WERI-Rb-1 (cell line): Measurements from ENCODE around the gene RAD51B.

Source experiments
- DNase-seq: peaks from one replicate; pipeline ENCODE4 v3.0.0-alpha.2; 2020
- H3K27ac ChIP-seq: fragments of 250-450 bp; sonication (Bioruptor Pico); 2 replicates; pipeline ENCODE4 v1.5.1; 2020; ENCODE audit warnings: mild to moderate bottlenecking, moderate library complexity
- H3K27me3 ChIP-seq: fragments of 250-450 bp; sonication (Bioruptor Pico); 2 replicates; pipeline ENCODE4 v1.5.1; 2021; ENCODE audit warnings: mild to moderate bottlenecking, low read depth, moderate library complexity; ENCODE audit not compliant: insufficient read depth, severe bottlenecking
- H3K36me3 ChIP-seq: fragments of 250-450 bp; sonication (Bioruptor Pico); 2 replicates; pipeline ENCODE4 v1.5.1; 2020; ENCODE audit warnings: mild to moderate bottlenecking, moderate library complexity
- H3K4me3 ChIP-seq: 2 replicates; pipeline ENCODE4 v1.5.1; 2011; ENCODE audit warnings: low read depth, mild to moderate bottlenecking, control low read depth, low read length
- H3K9me3 ChIP-seq: fragments of 250-450 bp; sonication (Bioruptor Pico); 2 replicates; pipeline ENCODE4 v1.5.1; 2021; ENCODE audit warnings: mild to moderate bottlenecking, moderate library complexity; ENCODE audit not compliant: severe bottlenecking
- CTCF ChIP-seq: IDR thresholded peaks from 2 replicates; pipeline ENCODE4 v1.5.1; 2011; ENCODE audit warnings: low read depth, mild to moderate bottlenecking, control low read depth, inconsistent platforms, low read length

RAD51B gene

GRCh38 chr14:68627050-68627867 is 807.7 kb downstream of the RAD51B start:
- no peak overlapping the region for H3K27ac ChIP-seq
- no peak overlapping the region for H3K4me3 ChIP-seq
- TF ChIP-seq CTCF = no peak
- DNase-seq = no peak
- H3K9me3 ChIP-seq = no peaks in the 10 kb centered on the region
- no peaks in the 10 kb centered on the region for H3K27me3 ChIP-seq
- H3K36me3 ChIP-seq = no peaks in the 10 kb centered on the region

- no peak for DNase-seq
- Histone ChIP-seq H3K36me3 (no peaks in the 10 kb centered on the region), H3K4me3 (no peak overlapping the region), H3K27me3 (no peaks in the 10 kb centered on the region), H3K27ac (no peak overlapping the region), H3K9me3 (no peaks in the 10 kb centered on the region)
- TF ChIP-seq CTCF = no peak
Measured at GRCh38 chr14:68627868-68628604, 808.5 kb downstream of the RAD51B start.

GRCh38 chr14:68628605-68629310 is 809.2 kb downstream of the RAD51B start:
- H3K36me3 ChIP-seq = no peaks in the 10 kb centered on the region
- H3K4me3 ChIP-seq = no peak overlapping the region
- no peak overlapping the region for H3K27ac ChIP-seq
- H3K9me3 ChIP-seq = no peaks in the 10 kb centered on the region
- H3K27me3 ChIP-seq = no peaks in the 10 kb centered on the region
- DNase-seq = no peak
- TF ChIP-seq CTCF = no peak

GRCh38 chr14:68630081-68630571 is 810.5 kb downstream of the RAD51B start:
- H3K27me3 ChIP-seq = no peaks in the 10 kb centered on the region
- no peak for DNase-seq
- no peak overlapping the region for H3K4me3 ChIP-seq
- no peaks in the 10 kb centered on the region for H3K36me3 ChIP-seq
- H3K9me3 ChIP-seq = no peaks in the 10 kb centered on the region
- H3K27ac ChIP-seq = no peak overlapping the region
- no peak for TF ChIP-seq CTCF

- Histone ChIP-seq H3K4me3 (no peak overlapping the region), H3K27me3 (no peaks in the 10 kb centered on the region), H3K27ac (no peak overlapping the region), H3K36me3 (no peaks in the 10 kb centered on the region), H3K9me3 (no peaks in the 10 kb centered on the region)
- no peak for TF ChIP-seq CTCF
- no peak for DNase-seq
Measured at GRCh38 chr14:68630611-68631393, 811.2 kb downstream of the RAD51B start.
